Left hindlimb (tissue), 1 donor: ENCODE results near the gene ONECUT3.

Source experiments
- DNase-seq: peaks from one replicate; pipeline ENCODE4 v3.0.0-alpha.2; 2018

Gene ONECUT3

DNA sequence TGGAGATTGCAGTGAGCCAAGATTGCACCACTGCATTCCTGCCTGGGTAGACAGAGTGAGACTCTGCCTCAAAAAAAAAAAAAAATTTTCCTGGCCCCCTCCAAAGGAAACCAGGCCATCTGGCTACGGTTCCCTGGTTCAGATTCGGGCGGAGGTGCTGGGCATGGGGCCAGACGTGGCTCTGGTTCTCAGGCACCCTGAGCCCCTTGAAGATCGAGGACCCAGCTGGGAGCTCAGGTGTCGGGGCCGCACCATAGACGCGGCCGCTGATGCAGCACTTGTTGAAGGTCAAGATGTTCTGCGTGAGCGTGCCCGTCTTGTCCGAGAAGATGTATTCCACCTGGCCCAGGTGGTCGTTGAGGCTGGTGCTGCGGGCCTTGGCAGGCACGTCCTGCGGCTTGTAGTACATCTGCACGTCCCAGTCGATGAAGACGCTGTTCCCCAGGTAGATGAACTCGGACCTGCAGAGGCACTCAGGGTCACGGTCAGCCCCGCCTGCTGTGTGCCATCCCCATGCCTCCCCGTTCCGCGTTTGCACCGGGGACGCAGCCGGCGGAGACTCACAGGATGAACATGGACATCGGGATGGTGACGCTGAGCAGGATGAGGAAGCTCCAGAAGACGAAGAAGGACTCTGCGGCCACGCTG lies 46.5 kb downstream of the ONECUT3 start:
- DNase-seq: no peak

DNA sequence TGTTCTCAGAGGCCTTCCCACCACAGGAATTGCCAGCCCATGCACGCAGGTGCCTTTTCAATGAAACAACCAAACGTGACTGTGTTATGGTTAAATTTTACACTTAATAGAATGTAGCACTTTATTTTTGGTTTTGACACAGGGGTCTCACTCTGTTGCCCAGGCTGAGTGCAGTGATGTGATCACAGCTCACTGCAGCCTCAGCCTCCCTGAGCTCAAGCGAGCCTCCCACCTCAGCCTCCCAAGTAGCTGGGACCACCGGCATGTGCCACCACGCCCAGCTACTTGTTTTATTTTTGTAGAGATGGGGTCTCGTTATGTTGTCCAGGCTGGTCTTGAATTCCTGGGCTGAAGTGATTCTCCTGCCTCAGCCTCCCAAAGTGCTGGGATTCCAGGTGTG lies 51.6 kb downstream of the ONECUT3 start:
- no peak for DNase-seq

DNA sequence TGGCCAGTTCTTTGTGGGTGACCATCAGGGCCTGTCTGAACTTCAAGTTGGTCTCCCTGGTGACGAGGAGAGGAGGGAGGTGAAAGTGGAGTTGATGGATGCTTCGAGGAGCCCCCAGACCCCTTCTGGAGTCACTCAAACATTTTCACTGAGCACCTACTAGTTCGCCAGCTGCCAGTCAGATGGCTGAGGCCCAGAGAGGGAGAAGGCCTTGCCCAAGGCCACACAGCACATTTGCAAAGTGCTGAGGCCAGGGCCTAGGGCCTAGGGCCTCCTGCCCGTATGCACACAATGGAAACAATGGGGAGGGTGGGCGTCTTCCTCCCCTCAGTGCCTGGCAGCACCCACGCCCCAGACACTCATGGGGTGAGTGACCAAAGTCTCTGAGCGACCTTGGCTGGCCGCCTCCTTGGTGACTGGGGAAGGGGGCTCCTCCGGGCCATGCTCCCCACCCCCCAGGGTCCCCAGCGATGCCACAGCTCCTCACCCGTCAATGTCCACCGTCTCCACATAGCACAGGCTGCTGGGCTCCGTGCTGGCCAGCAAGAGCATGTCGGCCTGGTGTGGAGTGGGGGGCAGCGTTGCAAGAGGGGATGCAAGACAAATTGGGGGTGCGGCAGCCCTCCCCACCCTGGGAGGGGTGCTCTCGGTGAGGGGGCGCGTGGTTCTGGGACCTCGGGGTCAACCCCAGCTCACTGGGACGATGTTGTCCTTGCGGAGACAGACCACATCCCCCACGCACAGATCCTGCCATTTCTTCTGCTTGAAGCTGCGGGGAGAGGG lies 52.3 kb downstream of the ONECUT3 start:
- DNase-seq: peak; percentile 19

DNA sequence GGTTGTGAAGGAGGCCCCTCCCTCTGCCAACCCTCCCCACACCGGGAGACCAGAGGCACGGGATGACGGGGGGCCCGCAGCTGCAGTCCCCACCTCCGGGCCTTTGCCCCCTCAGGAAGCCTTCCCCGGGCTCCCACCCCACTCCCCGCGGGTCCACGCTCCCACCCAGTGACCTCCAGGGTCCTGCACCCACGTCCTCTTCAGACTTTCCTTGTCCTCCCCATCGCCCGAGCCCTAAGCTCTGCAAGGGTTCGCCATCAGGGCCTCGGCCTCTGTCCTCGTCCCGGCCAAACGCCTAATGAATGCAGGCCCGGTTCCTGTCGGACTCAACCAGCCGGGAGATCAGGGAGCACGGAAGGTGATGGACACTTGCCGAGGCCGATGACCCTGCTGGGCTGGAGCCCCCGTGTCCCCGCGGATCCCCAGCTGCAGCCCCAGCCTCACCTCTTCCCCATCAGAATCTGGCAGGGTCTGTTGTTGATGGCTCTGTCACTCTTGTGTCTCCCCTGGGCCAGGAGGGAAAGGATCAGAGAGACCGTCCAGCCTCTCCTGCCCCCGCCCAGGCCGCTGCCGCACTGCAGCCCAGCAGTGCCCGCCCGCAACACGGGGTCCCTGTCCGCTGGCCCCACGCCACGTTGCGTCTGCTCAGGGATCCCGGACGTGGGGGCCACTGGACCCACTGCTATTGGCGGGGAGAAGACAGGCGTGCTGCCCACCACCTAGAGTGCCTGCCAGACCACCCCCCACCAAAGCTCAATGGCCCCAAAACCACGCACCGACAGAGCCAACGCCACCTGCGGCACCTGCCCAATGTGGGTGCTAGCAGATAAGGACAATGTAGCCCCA lies 53.1 kb downstream of the ONECUT3 start:
- DNase-seq: peak; percentile 29

DNA sequence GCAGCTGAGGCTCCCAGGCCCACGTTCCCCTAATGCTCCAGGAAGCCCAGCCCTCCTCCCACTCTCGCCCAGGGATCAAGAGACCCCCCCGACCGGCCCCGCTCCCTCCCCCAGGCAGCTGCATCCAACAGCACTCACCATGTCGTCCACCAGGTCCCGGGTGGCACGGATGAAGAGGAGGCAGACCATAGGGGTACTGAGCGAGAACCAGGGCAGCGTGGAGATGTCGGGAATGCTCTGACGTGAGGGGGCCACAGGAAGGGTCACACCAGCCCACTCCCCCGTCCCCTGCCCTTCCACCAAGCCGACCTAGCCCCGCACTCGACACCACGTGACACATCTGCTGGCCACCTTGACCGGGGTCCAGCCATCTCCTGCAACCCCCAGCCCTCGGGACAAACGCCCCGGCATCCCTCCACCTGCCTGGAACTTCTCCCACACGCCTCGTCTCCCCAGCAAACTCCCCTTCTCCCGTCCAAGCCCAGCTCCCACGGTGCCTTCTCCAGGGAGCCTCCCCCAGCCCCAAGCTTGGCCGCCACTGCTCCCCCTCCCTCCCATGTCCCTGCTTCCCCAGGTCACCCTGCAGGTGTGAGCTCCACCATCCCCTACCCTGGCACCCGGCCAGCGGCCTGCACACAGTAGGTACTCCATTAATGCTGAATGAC lies 53.9 kb downstream of the ONECUT3 start:
- DNase-seq: peak; percentile 17

DNA sequence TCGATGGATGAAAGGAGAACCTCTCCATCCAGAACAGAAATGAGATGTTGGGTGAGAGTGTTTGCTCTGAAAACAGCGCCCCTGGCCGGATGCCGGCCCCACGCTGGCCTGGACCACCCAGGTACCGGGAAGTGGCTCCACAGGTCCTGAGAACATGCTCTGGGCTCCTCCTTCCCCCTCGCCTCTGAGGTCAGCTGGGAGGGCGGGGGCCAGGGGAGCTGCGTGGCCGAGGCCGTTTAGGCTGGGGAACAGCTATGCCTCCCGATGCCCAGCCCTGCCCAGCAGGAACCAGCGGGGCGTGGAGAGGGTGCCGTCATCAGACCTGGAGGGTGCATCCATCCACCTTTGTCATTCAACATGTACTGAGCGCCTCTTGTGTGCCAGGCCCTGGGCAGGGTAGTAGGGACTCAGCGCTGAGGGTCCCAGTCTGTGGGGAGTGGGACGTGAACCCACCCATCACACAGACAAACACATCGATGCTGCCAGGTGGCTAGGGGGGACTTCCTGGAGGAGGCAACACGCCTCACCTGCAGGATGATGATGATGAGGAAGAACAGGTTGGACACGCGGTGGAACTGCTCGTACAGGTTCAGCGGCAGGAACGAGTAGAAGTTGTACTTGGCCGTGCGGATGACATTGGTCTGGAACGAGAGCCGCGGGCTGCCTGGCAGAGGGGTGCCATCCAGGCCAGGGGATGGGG lies 54.5 kb downstream of the ONECUT3 start:
- peak; percentile 33 for DNase-seq

DNA sequence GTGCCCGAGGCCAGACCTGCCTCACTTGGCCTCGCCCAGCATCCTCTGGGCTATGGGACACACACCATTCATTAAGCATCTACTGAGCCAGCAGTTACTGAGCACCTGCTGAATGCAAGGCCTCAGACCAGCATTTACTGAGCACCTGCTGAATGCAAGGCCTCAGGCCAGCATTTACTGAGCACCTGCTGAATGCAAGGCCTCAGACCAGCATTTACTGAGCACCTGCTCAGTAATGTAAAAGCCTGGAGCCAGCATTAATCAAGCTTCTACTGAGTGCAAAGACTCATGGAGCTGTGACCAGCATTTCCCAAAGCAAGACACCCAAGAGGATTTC lies 55.1 kb downstream of the ONECUT3 start:
- DNase-seq: no peak

DNA sequence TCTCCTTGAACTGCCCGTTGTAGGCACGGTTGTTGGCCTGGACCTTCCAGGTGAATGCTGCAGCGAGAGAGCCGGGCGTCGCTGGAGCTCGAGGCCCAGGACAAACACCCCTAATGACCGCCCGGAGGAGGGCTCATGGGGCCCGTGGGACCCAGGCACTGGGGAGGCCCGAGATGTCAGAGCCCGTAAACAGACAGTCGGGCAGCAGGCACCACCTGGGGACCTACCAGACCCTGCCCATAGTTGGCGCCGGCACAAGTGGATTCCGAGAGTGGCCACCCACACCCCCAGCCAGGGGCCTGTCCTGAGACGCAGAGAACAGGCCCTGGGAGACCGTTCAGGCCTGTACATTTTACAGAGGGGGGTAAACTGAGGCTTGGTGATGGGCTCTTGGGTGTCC lies 56.4 kb downstream of the ONECUT3 start:
- peak; percentile 30 for DNase-seq

DNA sequence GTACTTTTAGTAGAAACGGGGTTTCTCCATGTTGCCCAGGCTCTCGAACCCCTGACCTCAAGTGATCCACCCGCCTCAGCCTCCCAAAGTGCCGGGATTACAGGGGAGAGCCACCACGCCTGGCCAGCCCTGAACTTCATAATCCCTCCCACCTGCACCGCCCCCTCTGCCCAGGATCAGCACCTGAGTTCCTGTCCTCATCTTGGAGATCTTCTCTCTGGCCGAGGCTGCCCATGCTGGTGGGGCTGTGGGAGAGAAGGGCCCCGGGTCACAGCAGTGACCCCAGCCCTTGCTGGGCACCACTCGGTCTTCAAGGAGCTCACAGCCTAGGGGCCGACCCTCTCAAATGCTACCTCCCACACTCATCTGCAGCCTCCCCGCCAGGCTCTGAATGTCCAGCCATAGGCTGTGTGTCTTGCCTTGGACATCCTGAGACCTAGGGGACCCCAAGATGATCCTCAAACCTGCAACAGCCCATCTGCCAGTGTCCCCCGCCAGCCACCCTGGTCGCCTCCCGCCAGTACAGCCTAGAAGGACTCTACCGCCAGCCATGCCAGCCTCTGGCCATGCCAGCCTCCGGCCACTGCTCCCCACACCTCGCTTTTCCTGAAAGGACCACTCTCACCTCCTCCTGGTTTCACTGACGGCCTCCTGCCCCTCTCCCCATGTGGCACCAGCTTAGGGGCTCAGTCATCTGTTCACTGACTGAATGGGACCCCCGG lies 57.3 kb downstream of the ONECUT3 start:
- DNase-seq: peak; percentile 33

DNA sequence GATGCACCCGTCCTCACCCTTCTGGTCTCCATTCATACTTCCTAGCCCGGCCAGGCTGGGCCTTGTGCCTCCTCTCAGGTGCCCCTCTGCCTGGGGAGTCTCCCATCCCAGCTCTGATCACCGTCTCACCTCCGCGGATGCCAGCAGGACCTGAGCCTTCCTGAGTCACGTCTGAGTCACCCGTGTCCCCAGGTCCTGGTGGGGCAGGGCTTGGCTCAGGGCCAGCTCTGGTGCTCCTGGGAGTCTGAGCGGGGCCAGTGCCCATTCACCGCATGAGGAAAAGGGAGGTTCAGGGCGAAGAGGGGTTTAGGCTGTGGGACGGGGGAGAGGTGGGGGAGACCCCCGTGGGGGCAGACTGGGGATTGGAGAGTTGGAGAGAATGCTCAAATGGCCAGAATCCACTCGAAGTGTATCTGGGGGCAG lies 58.2 kb downstream of the ONECUT3 start:
- peak; percentile 49 for DNase-seq

DNA sequence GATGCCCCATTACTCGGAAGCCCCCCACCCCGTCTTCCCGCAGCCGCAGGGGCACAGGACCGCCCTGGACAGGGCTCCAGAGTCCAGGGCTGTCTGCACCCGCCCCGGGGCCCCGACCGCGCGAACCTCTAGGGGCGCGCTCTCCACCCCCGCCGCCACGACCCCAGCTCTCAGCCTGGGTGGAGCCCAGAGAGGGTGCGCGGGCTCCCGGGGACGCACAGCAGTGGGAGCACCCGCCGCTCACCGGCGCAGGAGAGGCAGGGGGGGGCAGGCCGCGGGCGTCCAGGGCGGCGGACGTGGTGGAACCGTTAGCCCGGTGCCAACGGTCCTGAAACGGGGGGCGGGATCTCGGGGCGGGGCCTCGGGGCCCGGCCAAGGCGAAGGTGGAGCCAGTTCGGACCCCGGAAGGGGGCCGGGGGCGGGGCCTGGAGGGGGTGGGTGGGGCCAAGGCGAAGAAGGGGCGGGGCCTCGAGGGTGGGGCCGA lies 58.7 kb downstream of the ONECUT3 start, which contains the start of gene ATP8B3:
Gene ATP8B3 (minus strand): TSS at position 335 of the 484 bp plus-strand sequence. CDS start 540 bp downstream, outside the sequence.
- DNase-seq: no peak

DNA sequence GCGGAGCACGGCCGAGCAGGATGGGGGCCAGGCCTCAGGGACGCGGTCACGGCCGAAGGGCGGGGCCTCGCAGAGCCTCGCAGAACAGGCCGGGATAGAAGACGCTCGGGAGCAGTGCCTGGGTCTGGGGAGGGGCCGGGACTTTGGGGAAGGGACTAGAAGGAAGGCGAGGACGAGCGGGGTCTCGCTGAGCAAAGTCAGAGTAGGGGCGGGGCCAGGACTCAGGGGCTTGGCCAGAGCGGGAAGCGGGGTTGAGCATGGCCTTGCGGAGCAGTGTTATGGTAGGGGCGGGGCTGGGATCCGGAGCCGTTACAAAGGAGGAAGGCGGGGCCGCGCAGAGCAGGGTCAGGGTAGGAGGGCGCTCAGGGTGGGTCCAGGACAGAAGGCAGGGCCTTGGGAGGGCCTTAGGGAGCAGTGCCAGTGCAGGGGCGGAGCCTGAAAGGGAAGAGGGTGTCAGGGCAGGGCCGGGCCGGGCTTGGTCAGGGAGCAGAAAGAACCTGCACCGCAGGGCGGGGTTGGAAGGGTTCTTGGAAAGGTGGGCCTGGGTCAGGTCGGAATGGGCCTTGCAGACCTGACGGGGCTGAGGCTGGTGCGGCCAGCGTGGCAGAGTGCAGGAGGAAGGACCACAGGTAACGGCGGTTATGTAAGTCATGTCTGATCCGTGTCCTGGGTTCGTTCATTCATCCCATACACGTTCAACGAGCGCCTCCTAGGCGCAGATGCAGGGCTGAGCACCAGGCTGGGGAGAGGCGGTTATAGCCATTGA lies 59.3 kb downstream of the ONECUT3 start:
- DNase-seq: peak; percentile 91

DNA sequence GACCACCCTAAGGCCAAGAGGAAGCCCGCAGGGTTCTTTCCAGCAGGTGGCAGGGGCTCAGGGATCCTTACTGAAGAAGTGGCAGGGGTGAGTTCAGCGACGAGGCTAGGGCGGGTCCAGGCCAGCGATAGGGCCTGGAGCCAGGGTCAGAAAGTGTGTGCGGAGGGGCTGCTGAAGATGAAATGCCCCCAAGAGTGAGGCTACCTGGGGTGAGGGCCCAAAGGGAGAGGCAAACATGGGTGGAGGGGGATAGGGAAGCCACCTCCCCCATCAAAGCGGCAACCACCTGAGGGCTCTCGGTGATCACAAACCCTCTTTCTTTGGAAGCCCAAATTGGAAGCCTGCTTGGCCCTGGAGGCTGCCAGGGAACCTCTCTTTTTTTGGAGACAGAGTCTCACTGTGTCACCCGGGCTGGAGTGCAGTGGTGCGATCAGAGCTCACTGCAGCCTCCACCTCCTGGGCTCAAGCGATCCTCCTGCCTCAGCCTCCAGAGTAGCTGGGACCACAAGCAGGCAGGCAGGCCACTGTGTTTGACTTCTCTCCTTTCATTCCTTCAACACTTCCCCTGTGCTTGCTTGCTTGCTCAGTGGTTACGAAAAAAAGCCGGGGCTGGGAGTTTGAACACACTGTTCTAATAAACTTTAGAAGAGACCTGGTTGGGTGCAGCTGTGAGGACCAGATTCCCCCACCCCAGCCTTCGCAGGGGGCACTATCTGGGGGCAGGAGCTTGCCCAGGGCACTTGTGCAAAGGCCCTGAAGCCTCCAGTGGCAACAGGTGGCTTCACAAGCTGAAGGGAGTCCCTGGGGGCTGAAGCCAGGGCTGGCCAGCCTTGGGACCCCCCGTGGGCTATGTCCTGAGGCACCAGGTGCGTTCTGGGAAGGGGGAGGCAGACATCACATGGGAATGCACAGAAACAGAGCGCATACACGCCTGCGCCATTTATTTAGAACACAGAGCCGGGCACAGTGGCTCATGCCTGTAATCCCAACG lies 60.2 kb downstream of the ONECUT3 start:
- no peak for DNase-seq

DNA sequence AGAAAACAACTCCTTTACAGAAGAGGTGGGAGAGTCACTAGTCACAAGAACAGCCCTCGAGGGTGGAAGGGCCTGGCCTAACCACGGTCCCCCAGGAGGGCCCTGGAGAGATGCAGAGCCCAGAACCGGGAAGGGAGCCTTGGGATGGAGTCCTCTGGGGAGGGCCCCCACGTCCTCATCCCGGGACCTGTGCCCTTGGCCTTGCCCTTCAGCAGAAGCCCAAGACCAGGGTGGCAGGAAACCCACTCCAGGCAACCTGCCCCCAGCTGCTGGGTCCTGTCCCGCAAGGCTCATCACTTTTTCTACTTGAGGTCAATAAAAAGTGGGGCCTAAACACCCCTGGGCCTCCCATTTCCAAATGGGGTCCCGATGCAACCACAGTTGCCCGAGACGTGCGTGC lies 61.1 kb downstream of the ONECUT3 start:
- DNase-seq: no peak

DNA sequence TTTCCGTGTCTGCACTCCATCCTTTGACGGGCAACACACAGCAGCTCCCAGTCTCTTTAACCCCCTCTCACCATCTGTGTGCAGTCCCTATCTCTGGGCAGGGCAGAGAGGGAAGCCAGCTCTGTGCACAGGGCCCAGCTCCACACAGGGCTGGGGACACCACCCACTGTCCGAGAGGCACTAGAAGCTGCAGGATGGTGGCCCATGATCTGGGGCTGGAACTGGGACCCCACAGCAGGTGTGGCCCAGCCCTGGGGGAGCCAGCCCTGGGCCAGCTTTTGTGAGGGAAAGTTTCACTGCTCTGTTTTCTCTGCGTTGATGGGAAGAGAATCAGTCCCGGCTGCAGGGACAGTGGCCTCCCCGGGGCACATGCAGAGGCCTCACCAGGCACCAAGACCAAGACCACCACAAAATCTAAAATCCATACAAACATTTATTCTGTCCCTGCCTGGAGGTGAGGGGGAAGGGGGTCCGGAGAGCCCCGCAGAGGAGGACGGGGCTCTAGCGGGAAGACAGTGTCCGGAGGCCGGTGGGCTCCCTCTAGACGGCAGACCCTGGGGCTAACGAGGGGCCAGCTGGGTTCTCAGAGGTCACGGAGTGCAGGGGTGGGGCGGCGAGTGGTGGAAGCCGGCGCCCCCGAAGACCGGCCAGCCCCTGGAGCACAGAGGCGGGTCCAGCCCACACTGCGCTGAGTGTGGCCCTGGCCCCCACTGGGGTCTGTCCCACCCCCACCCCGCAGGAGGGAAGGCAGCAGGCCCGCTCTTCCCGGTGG lies 61.7 kb downstream of the ONECUT3 start:
- DNase-seq: no peak

DNA sequence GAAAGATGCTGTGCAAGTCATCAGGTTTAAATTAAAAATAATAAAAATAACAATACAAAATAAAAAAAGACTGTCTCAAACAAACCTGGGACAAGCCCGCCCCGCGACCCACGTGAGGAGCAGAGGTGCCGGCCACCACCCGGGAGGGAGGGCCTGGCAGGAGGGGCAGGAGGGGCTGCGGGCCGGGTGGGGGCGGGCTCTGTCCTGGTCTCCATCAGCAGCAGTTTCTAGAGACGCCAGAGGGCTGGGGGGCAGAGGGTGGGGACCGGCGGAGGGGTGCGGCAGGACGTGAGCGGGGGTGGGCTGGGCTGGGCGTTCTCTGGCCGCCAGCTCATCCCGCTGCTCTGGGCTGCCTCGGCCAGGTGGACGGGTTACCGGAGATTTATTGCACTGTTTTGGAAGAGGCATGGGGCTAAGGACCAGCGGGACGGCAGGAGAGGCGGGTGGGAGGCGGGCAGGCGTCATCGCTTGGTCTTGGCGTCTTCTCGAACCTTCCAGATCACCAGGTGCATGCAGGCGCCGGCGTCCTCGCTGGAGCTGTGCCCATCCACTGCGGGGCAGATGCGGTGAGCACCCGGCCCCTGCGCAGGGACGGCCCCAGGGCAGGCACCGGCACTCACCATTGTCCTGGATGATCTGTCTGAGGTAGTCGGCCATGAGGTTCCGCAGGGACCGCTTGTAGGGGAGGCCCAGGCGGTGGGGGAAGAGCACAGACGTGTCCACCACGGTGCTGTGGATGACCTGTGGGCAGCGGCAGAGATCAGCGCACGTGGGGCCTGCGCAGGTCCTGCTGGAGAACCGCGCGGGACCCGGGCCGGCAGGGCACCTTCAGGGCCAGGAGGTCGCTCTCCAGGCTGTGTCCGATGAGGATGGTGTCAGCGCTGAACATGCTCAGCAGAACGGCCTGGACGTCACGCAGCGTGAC lies 62.6 kb downstream of the ONECUT3 start:
- DNase-seq: no peak

DNA sequence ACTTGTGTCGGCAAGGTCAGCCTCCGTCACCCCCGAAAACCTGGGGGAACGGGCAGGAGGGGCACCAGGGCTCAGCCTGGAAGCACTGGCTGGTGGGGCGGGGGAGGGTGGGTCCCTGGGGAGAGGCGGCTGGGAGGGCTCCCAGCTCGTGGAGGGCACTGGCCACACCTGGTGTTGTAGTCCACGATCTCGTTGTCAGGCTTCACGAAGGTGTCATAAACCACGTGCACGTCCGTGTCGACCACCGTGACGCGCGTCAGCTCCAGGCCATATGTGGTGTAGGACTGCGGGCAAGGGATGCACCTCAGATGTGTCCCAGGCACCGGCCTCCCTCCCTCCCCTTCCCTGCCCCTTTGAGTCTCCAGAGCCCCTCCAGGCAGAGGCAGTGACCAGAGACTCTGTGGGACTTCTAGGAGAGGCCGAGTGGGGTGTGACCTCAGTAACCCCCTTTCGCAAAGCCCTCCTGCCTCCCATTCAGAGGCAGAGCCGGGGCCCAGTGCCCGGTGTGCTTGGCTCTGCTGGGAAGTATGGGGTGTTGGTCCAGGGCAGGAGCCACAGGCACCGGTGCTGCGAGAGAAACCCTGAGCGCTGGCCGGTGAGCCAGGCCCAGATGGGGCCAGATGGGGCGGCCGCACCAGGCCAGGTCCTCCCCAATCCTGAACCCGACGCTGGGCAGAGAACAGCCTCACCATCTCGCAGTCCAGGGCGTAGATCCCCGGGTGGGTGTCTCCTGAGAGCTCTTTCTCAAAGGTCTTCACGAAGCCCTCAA lies 63.4 kb downstream of the ONECUT3 start:
- DNase-seq: no peak
